NT2/D1 (cell line): ENCODE results near the gene PPM1A.

Experiments
- DNase-seq: peaks from one replicate; pipeline ENCODE4 v3.0.0-alpha.2; 2011; ENCODE audit warnings: low read depth, low spot score
- H3K27me3 ChIP-seq: 2 replicates; pipeline ENCODE4 v1.6.0; 2011; ENCODE audit warnings: mild to moderate bottlenecking; ENCODE audit not compliant: insufficient read length, insufficient read depth
- H3K36me3 ChIP-seq: 2 replicates; pipeline ENCODE4 v1.6.1; 2011; ENCODE audit warnings: mild to moderate bottlenecking, low read length, mixed read lengths; ENCODE audit not compliant: insufficient read depth, insufficient read length
- H3K4me1 ChIP-seq: 2 replicates; pipeline ENCODE4 v1.5.1; 2011; ENCODE audit not compliant: insufficient read depth, insufficient read length
- H3K4me3 ChIP-seq: 2 replicates; pipeline ENCODE4 v1.5.1; 2011; ENCODE audit warnings: low read depth; ENCODE audit not compliant: insufficient read length
- H3K9ac ChIP-seq: 2 replicates; pipeline ENCODE4 v1.6.0; 2011; ENCODE audit warnings: low read depth; ENCODE audit not compliant: insufficient read length
- H3K9me3 ChIP-seq: 2 replicates; pipeline ENCODE4 v1.5.1; 2011; ENCODE audit warnings: mild to moderate bottlenecking, low read length; ENCODE audit not compliant: insufficient read depth
- SUZ12 ChIP-seq: IDR thresholded peaks from 2 replicates; pipeline ENCODE4 v1.6.1; 2011; ENCODE audit not compliant: insufficient read length, insufficient read depth; ENCODE audit errors: extremely low read depth
- YY1 ChIP-seq: IDR thresholded peaks from 2 replicates; pipeline ENCODE4 v1.6.1; 2011; ENCODE audit not compliant: insufficient read length, insufficient read depth
- ZNF274 ChIP-seq: IDR thresholded peaks from 2 replicates; pipeline ENCODE4 v1.6.1; 2011; ENCODE audit warnings: mild to moderate bottlenecking, low read depth, low read length

Gene PPM1A

GRCh38 chr14:60327447-60328331, 78.7 kb downstream of the PPM1A start:
- TF ChIP-seq YY1 (no peak), ZNF274 (no peak), SUZ12 (no peak)
- Histone ChIP-seq H3K4me3 (no peak overlapping the region), H3K9ac (no peak overlapping the region), H3K4me1 (no peaks in the 10 kb centered on the region), H3K27me3 (no peaks in the 10 kb centered on the region), H3K36me3 (no peaks in the 10 kb centered on the region), H3K9me3 (no peaks in the 10 kb centered on the region)
- no peak for DNase-seq

DNA sequence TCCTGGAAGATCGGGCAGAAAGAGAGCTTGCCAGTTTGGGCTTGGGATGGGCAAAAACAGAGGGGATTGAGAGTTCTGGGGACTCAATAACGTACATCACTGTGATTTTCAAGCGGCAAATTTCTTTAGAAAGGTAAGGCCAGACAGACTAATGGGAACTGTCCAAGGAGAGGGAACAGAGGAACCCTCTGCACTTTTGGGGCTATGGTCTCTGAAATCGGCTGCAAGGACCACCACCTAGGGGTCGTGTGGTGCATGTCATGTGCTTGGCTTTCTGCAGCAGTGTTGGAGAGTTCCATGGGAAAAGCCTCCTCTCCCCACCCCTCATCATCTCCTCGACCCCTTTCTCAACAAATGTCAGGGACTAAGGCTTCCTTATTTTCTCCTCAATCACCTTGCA, 79.6 kb downstream of the PPM1A start:
- DNase-seq, result no peak
- Histone ChIP-seq H3K9ac (no peak overlapping the region), H3K4me3 (no peak overlapping the region), H3K4me1 (no peaks in the 10 kb centered on the region), H3K27me3 (no peaks in the 10 kb centered on the region), H3K9me3 (no peaks in the 10 kb centered on the region), H3K36me3 (no peaks in the 10 kb centered on the region)
- TF ChIP-seq SUZ12 (no peak), YY1 (no peak)

DNA sequence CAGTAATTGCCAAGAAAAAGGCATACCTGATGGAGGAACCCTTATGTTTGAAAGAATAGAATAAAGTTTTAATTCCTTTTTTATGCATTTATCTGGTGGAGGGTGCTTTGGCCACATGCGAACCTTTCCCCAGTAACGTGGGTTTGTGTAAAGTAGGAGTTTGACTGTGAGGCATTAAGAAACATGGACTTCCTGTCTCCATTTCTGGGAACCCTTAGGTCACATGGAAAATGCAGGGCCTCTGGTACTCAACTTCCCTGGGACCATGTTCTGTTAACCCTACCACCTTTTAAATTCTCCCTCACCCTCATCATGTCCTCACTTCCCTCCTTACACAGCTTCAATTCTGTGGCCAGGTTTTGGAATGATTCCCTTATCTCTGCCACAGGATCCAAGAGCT, 80.3 kb downstream of the PPM1A start:
- Histone ChIP-seq H3K4me1 (no peaks in the 10 kb centered on the region), H3K9ac (no peak overlapping the region)

GRCh38 chr14:60331201-60332045, 82.4 kb downstream of the PPM1A start:
- Histone ChIP-seq H3K4me3 (peak overlapping the region; percentile 35), H3K9me3 (no peaks in the 10 kb centered on the region), H3K36me3 (no peaks in the 10 kb centered on the region), H3K27me3 (no peaks in the 10 kb centered on the region), H3K9ac (peak overlapping the region; percentile 37), H3K4me1 (no peaks in the 10 kb centered on the region)
- peak; percentile 59 for DNase-seq
- TF ChIP-seq SUZ12, result no peak
- no peak for TF ChIP-seq ZNF274
- no peak for TF ChIP-seq YY1

More for the DNA sequence above, 80.3 kb downstream of the PPM1A start:
- Histone ChIP-seq H3K9me3 (no peaks in the 10 kb centered on the region), H3K27me3 (no peaks in the 10 kb centered on the region), H3K4me3 (no peak overlapping the region), H3K36me3 (no peaks in the 10 kb centered on the region)
- no peak for TF ChIP-seq YY1
- TF ChIP-seq ZNF274, result no peak
- TF ChIP-seq SUZ12, result no peak
- no peak for DNase-seq

- Histone ChIP-seq H3K27me3 (no peaks in the 10 kb centered on the region), H3K4me1 (no peaks in the 10 kb centered on the region), H3K4me3 (no peak overlapping the region), H3K9me3 (no peaks in the 10 kb centered on the region), H3K9ac (no peak overlapping the region), H3K36me3 (no peaks in the 10 kb centered on the region)
- DNase-seq, result no peak
- TF ChIP-seq SUZ12 (no peak), ZNF274 (no peak), YY1 (no peak)
These were observed 83.0 kb downstream of the PPM1A start for GRCh38 chr14:60332046-60332399.

DNA sequence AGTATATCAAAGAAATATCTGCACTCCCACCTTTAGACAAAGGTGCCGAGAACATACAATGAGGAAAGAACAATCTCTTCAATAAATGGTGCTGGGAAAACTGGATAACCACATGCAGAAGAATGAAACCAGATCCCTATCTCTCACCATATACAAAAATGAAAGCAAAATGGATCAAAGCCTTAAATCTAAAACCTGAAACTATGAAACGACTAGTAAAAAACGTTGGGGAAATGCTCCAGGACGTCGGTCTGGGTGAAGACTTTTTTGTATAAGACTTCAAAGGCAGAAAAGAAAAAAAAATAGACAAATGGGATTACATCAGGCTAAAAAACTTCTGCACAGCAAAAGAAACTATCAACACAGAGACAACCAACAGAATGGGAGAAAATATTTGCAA, 83.8 kb downstream of the PPM1A start:
- Histone ChIP-seq H3K36me3 (no peaks in the 10 kb centered on the region), H3K27me3 (no peaks in the 10 kb centered on the region), H3K9me3 (no peaks in the 10 kb centered on the region), H3K4me1 (no peaks in the 10 kb centered on the region), H3K4me3 (no peak overlapping the region), H3K9ac (no peak overlapping the region)
- TF ChIP-seq YY1 (no peak), SUZ12 (no peak), ZNF274 (no peak)
- no peak for DNase-seq

DNA sequence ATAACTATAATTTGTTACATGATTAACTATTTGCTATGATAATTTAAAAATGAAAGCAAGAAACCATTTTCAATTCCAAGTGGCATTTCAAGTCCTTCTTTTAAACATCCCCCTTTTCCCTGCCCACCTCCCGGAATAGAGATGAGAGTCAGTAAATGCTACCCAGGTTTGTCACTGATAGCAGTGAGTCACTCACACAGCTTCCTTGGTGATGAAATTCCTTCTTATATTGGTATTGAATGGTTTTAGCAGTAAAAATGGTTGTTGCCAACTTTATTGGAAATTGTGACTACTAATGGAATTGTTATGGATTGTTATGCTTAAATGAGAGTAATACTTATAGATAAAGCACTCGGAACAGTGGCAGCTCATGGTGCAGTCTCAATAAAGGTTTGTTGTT, 90.5 kb downstream of the PPM1A start:
- no peaks in the 10 kb centered on the region for H3K4me1 ChIP-seq
- DNase-seq, result no peak
- no peaks in the 10 kb centered on the region for H3K27me3 ChIP-seq
- no peaks in the 10 kb centered on the region for H3K9me3 ChIP-seq
- no peak overlapping the region for H3K9ac ChIP-seq
- H3K36me3 ChIP-seq, result no peaks in the 10 kb centered on the region
- no peak overlapping the region for H3K4me3 ChIP-seq
- no peak for TF ChIP-seq SUZ12
- no peak for TF ChIP-seq ZNF274
- no peak for TF ChIP-seq YY1
